Stimulated activated CD8-positive, alpha-beta memory T cell treated with anti-CD3 and anti-CD28 coated beads, Interleukin-15, amount 100 ng/mL, for 1 hour (primary cell): ENCODE data around the gene INSRR.

Experiments
- DNase-seq: peaks from one replicate; pipeline ENCODE4 v3.0.0-alpha.2; 2020; ENCODE audit warnings: low read depth

Gene INSRR

GRCh38 chr1:156826630-156827029 lies 32.3 kb downstream of the INSRR start:
- DNase-seq, result no peak

- no peak for DNase-seq
Measured at GRCh38 chr1:156823210-156823790, 35.6 kb downstream of the INSRR start.

- DNase-seq, result no peak
Measured at GRCh38 chr1:156822680-156823079, 36.2 kb downstream of the INSRR start.

- no peak for DNase-seq
Measured at GRCh38 chr1:156821801-156822200, 37.1 kb downstream of the INSRR start.

- DNase-seq, result peak; percentile 90
Measured at GRCh38 chr1:156816561-156817328, 42.2 kb downstream of the INSRR start, which contains the start of gene SH2D2A. Gene SH2D2A (minus strand): TSS chr1:156816848. CDS start chr1:156816708, 140 bp downstream.

- DNase-seq, result no peak
Measured at GRCh38 chr1:156815961-156816422, 42.9 kb downstream of the INSRR start.

GRCh38 chr1:156815307-156815826 lies 43.5 kb downstream of the INSRR start:
- DNase-seq, result no peak

- no peak for DNase-seq
Measured at GRCh38 chr1:156814571-156815260, 44.2 kb downstream of the INSRR start.

GRCh38 chr1:156813750-156814570 lies 45.0 kb downstream of the INSRR start:
- DNase-seq, result peak; percentile 42

GRCh38 chr1:156813298-156813697 lies 45.6 kb downstream of the INSRR start:
- DNase-seq, result no peak

GRCh38 chr1:156812293-156812990 lies 46.5 kb downstream of the INSRR start:
- no peak for DNase-seq

GRCh38 chr1:156811168-156811567 lies 47.7 kb downstream of the INSRR start:
- DNase-seq, result no peak

- DNase-seq, result no peak
Measured at GRCh38 chr1:156809711-156810366, 49.1 kb downstream of the INSRR start.

- DNase-seq, result no peak
Measured at GRCh38 chr1:156809281-156809680, 49.6 kb downstream of the INSRR start.

GRCh38 chr1:156808186-156809030 lies 50.5 kb downstream of the INSRR start:
- DNase-seq, result no peak

GRCh38 chr1:156807627-156808026 lies 51.3 kb downstream of the INSRR start:
- no peak for DNase-seq

GRCh38 chr1:156806512-156807440 lies 52.1 kb downstream of the INSRR start:
- no peak for DNase-seq

GRCh38 chr1:156805766-156806511 lies 53.0 kb downstream of the INSRR start:
- no peak for DNase-seq
